ENCODE data around the gene CORO2B.
"Not testable (repeated sequence)": the region's sequence is repeated elsewhere in the genome, so short reads cannot be mapped to it uniquely, and the experiment has no call there.

CORO2B gene

DNA sequence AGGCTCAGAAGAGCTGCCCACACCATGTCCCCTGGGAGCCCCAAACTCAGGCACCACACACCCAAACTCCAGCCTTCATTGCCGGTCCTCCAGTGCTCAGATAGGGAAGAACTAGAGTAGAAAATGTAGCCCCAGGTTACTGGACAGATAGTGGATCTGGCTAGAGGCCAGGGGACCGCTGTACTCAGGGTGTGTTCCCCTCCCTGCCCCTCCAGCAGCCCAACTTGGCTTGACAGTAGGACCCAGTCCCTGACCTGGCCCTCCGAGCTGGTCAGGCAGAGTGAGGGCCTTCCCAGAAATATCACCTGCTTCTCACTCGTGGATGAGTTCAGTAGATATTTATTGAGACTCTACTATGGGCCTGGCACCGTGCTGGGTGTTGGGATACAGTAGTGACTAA lies 100.0 kb downstream of the CORO2B start:
- H3K4me3 ChIP-seq (ENCODE audit: low read depth, low read length) = no peak overlapping the region
- no peaks in the 10 kb centered on the region for H3K4me1 ChIP-seq
- TF ChIP-seq CTCF (IDR thresholded peaks at IDR 0.05) = no peak
- no peak overlapping the region for H3K27ac ChIP-seq
- no peaks in the 10 kb centered on the region for H3K9me3 ChIP-seq (ENCODE audit: control insufficient read depth, low read length)
- no peak overlapping the region for H3K9ac ChIP-seq
- H3K27me3 ChIP-seq (ENCODE audit: control insufficient read depth, insufficient read depth, low read length) = no peaks in the 10 kb centered on the region
- no peaks in the 10 kb centered on the region for H3K36me3 ChIP-seq (ENCODE audit: control insufficient read depth, insufficient read depth, low read length)
- H3K4me2 ChIP-seq (ENCODE audit: low read length) = no peak overlapping the region
- no peaks in the 10 kb centered on the region for H3K79me2 ChIP-seq
- H2AFZ ChIP-seq = no peak overlapping the region

- TF ChIP-seq CTCF (IDR thresholded peaks at IDR 0.05) = no peak
- Histone ChIP-seq H3K9ac (no peak overlapping the region), H3K9me3 (ENCODE audit: control insufficient read depth, low read length) (no peaks in the 10 kb centered on the region), H3K4me2 (ENCODE audit: low read length) (no peak overlapping the region), H3K4me1 (no peaks in the 10 kb centered on the region), H3K27ac (no peak overlapping the region), H2AFZ (no peak overlapping the region), H3K27me3 (ENCODE audit: control insufficient read depth, insufficient read depth, low read length) (no peaks in the 10 kb centered on the region), H3K36me3 (ENCODE audit: control insufficient read depth, insufficient read depth, low read length) (no peaks in the 10 kb centered on the region), H3K79me2 (no peaks in the 10 kb centered on the region), H3K4me3 (ENCODE audit: low read depth, low read length) (no peak overlapping the region)
Measured at GRCh38 chr15:68679161-68679560, 100.4 kb downstream of the CORO2B start.

DNA sequence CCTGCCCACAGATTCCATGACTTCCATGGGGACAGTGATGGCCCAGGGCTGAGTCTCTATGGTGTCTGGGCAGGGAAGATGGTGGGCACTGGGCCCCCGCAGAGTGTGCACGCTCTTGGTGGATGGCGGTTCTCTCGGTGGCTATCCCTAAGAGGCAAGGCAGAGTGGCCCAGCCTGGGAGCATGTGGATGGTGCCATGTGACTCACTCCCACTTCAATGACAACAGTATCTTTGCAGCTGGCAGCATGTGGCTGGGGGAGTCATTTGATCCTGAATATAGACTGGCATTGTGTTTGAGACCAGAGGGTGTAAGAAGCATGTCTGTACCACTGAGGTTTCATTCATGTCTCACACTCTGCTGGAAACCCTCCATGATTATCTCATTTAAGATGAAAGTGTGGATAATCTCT lies 101.2 kb downstream of the CORO2B start:
- H3K9ac ChIP-seq = no peak overlapping the region
- H2AFZ ChIP-seq = no peak overlapping the region
- H3K9me3 ChIP-seq (ENCODE audit: control insufficient read depth, low read length) = no peaks in the 10 kb centered on the region
- H3K79me2 ChIP-seq = no peaks in the 10 kb centered on the region
- no peaks in the 10 kb centered on the region for H3K27me3 ChIP-seq (ENCODE audit: control insufficient read depth, insufficient read depth, low read length)
- H3K4me2 ChIP-seq (ENCODE audit: low read length) = no peak overlapping the region
- no peak overlapping the region for H3K27ac ChIP-seq
- no peaks in the 10 kb centered on the region for H3K36me3 ChIP-seq (ENCODE audit: control insufficient read depth, insufficient read depth, low read length)
- no peak for TF ChIP-seq CTCF (IDR thresholded peaks at IDR 0.05)
- H3K4me3 ChIP-seq (ENCODE audit: low read depth, low read length) = no peak overlapping the region
- H3K4me1 ChIP-seq = no peaks in the 10 kb centered on the region

- not testable (repeated sequence) for H2AFZ ChIP-seq; H3K79me2 ChIP-seq; H3K4me1 ChIP-seq; H3K9ac ChIP-seq; H3K27me3 ChIP-seq (ENCODE audit: control insufficient read depth, insufficient read depth, low read length); H3K4me3 ChIP-seq (ENCODE audit: low read depth, low read length); H3K27ac ChIP-seq; H3K36me3 ChIP-seq (ENCODE audit: control insufficient read depth, insufficient read depth, low read length); H3K9me3 ChIP-seq (ENCODE audit: control insufficient read depth, low read length); H3K4me2 ChIP-seq (ENCODE audit: low read length)
Measured at GRCh38 chr15:68680756-68681155, 102.0 kb downstream of the CORO2B start.

DNA sequence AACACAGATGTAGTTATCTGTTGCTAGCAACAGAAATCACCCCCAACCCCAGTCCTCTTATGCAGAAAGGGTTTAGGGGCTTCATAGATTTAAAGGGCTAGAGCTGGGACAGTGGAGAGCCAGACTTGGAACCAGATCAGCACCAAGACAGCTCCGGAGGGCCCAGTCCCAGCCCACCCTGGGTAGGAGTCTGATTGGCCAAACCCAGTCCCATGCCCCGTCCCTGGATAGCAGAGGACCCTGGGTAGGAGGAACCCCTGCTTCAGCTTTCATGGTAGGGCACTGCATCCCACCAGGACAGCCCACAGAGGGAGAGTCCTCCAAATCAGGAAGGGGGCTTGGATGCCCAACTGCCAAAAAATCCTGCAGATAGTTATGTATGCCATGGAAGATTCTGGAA lies 103.0 kb downstream of the CORO2B start:
- Histone ChIP-seq H3K79me2 (no peaks in the 10 kb centered on the region), H3K9ac (no peak overlapping the region), H3K4me2 (ENCODE audit: low read length) (no peak overlapping the region), H3K27ac (no peak overlapping the region), H3K4me3 (ENCODE audit: low read depth, low read length) (no peak overlapping the region), H3K27me3 (ENCODE audit: control insufficient read depth, insufficient read depth, low read length) (no peaks in the 10 kb centered on the region), H3K36me3 (ENCODE audit: control insufficient read depth, insufficient read depth, low read length) (no peaks in the 10 kb centered on the region), H3K4me1 (no peaks in the 10 kb centered on the region), H2AFZ (no peak overlapping the region), H3K9me3 (ENCODE audit: control insufficient read depth, low read length) (no peaks in the 10 kb centered on the region)
- no peak for TF ChIP-seq CTCF (IDR thresholded peaks at IDR 0.05)

Measured in parathyroid adenoma (tissue), 2 donors.